HG03280 (cell line): ENCODE results near the gene HSPB3.
"Not testable (repeated sequence)": the region's sequence is repeated elsewhere in the genome, so short reads cannot be mapped to it uniquely, and the experiment has no call there.

Experiments
- ATAC-seq: cut with Tn5 transposase; IDR thresholded peaks from one replicate; pipeline ENCODE4 v1.9.1; 2021; ENCODE audit warnings: mild to moderate bottlenecking, moderate library complexity; ENCODE audit not compliant: unreplicated experiment

HSPB3 gene, protein sequence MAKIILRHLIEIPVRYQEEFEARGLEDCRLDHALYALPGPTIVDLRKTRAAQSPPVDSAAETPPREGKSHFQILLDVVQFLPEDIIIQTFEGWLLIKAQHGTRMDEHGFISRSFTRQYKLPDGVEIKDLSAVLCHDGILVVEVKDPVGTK

GRCh38 chr5:54455413-54456157, at the start of gene HSPB3:
TSS of gene HSPB3 (plus strand) at chr5:54455699. CDS start at chr5:54455790, 91 bp downstream.
- no peak for ATAC-seq

GRCh38 chr5:54411176-54411575, 44.3 kb upstream of the HSPB3 start:
- ATAC-seq: no peak

- no peak for ATAC-seq
Measured at GRCh38 chr5:54412913-54413312, 42.6 kb upstream of the HSPB3 start.

DNA sequence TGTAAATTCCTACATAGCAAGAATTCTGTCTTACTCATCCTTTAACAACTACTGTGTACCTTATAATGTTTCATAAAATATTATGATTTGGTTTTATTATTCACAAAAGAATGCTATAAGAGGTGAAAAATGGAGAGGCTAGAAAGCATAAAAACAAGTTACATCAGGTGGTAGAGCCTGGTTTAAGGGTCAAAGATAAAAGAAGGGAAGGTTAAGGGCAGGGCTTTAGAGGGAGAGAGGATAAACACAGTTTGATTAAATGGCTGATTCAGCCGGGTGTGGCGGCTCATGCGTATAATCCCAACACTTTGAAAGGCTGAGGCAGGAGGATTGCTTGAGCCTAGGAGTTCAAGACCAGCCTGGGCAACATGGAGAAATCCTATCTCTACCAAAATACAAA, 40.4 kb upstream of the HSPB3 start:
- ATAC-seq: no peak

GRCh38 chr5:54415896-54416601, 39.5 kb upstream of the HSPB3 start:
- ATAC-seq: no peak

GRCh38 chr5:54419573-54420423, 35.7 kb upstream of the HSPB3 start:
- not testable (repeated sequence) for ATAC-seq

DNA sequence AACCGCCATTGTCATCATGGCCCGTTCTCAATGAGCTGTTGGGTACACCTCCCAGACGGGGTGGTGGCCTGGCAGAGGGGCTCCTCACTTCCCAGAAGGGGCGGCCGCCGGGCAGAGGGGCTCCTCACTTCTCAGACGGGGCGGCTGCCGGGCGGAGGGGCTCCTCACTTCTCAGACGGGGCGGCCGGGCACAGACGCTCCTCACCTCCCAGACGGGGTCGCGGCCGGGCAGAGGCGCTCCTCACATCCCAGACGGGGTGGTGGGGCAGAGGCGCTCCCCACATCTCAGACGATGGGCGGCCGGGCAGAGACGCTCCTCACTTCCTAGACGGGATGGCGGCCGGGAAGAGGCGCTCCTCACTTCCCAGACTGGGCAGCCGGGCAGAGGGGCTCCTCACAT, 35.0 kb upstream of the HSPB3 start:
- ATAC-seq: not testable (repeated sequence)

DNA sequence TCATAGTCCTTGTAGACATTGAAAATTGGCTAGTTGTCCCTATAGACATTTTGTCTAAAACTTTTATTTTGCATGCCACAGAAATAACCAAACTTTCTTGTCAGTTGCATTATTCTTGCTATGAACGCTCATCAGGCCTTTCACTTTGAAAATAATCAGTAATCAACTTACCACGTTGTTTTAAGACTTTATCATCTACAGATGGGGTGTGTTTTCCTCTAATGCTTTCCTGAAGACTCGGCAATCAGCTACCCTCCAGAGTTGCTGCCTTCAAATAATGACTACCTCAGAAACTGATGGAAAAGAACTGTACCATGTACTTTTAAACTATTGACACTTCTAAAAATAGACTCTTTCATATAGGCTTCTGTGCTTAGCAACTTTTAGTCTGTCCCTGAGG, 33.5 kb upstream of the HSPB3 start:
- no peak for ATAC-seq

DNA sequence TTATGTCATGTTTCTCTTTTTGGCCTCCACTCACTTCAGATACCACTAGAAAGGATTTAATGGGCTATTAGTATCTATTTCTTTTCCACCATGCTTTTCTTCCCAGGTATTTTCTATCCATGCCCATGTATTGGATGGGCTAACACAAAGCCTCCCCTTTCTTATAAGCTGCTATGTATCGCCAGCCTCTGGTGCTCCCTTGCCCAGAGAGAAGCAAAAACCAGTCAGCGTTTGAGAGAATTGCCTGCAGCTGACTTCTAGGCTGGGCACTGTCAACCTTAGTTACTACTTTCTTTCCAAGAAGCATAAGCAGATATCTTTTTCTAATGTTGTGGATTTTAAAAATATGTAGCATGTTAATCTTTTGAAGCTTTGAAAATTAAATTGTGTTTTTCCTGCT, 30.2 kb upstream of the HSPB3 start:
- ATAC-seq: no peak

DNA sequence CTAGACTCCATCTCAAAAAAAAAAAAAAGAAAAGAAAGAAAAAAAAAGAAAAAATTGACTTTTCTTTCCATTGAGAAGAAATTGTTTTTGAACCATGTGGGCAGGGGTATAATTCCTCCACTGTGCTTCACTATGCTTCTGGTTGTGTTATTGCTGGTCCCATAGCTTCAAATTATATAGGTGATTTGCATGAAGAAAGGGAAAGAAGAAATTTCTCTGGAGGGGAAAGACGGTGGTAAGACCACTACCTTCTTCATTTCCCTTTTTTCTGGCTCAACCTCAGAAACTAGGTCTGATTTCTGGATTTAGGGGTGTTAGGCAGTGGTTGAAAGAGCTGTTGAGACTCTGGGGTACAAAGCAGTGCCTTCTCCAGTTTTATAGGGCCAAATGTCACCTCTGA, 29.3 kb upstream of the HSPB3 start:
- ATAC-seq: no peak

DNA sequence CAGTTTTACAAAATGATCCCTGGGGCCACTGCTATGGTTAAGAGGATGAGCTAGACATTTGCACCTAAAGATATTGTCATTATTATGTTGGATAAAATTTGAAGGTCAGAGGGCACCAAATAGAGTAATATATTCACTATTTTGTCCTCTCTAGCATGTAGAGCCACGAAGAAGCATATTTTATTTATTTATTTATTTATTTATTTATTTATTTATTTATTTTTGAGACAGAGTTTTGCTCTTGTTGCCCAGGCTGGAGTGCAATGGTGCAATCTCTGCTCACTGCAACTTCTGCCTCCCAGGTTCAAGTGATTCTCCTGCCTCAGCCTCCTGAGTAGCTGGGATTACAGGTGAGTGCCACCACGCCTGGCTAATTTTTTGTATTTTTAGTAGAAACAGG, 20.8 kb upstream of the HSPB3 start:
- ATAC-seq: not testable (repeated sequence)

- ATAC-seq: no peak
Measured at GRCh38 chr5:54438620-54439389, 16.7 kb upstream of the HSPB3 start.

- peak; percentile 85 for ATAC-seq
Measured at GRCh38 chr5:54440456-54440893, 15.0 kb upstream of the HSPB3 start.

DNA sequence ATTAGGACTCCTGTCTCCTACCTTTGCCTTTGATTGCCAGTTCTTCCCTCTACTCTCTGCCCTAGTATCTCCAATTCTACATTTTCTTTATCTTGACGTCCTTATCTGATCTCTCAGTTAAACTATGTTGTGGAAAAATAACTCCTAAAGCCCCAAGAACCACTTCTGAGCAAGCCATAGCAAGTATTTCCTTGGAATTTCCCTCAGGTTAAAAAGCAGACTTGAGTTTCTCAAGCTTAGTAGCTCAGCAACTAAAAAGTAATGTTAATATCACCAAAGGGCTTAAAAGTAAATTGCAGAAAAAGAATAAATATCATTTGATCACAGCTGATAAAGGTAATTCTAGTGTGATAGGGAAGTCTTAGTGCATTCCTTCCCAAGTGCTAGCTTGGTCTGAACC, 13.2 kb upstream of the HSPB3 start:
- ATAC-seq: no peak

DNA sequence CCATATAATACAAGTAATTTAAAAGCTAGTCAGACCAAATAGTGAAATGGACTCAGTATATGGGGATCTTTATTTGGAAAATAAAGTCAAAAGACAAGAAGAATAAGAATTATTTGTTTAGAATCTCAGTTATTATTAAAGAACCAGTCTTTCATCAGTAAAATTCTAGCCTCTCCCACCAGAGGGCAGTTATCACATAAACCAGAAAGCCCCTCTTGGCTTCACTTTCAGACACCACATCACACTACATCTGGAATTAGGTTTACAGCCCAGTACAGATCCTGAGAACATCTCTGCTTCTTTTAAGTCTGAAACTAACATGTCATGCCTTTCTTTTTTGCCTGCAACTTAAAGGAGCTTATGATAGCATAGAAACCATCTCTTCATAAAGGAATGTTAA, 12.2 kb upstream of the HSPB3 start:
- ATAC-seq: no peak

GRCh38 chr5:54445691-54446378, 9.7 kb upstream of the HSPB3 start:
- no peak for ATAC-seq

DNA sequence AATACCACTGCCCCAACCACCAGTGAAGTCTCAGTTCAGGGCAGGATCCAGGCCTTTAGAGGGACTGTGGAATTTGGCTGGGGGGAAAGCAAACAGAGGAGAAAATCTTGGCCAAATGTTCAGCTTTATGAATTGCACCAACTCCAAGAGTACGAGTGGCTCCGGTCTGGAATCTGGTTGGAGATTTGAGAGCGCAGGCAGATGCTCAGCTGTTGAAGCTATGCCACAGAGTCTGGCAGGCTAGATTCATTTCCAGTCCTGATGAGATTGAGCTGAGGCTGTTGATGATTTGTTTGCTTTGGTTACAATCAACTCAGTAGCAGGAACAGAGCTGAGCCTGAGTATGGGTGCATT, 9.1 kb upstream of the HSPB3 start:
- ATAC-seq: no peak

DNA sequence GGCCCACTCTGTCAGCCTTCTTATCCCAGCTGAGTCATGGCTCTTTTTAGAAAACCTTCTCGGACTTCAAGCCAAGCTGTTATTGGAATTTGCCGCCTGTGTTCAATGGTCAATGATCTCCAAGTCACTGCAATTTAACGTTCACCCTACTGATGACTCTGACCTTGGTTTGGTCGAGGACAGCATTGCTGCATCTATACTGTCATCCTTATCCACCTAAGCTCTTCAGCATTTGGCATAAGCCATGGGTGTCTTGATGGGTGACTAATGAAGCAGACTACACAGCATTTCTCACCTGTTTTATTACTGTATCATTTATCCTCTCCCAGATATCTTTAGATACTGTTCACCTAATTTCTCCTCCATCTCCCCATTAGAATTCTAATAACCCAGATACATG, 5.6 kb upstream of the HSPB3 start:
- no peak for ATAC-seq

DNA sequence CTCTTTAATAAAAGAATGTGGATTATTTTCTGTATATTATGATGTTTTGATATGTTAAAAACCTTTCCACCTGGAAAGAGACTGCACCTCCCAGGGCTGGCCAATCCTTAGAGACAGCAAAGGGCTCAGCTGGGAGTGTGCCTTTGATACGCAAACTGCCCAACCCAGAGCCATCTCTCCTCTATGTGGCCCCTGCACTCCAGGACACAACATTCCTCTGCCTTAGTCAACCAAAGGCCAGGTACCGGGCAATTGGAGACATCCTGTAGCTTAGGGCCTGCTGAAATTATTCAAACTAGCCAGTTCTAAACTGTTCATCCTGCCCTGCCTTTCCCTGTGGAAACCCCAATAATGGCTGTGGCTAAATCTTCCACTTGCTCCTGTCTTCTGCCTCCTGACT, 5.0 kb upstream of the HSPB3 start:
- no peak for ATAC-seq

- no peak for ATAC-seq
Measured at GRCh38 chr5:54453046-54453445, 2.5 kb upstream of the HSPB3 start.
